Stimulated activated CD4-positive, alpha-beta T cell treated with anti-CD3 and anti-CD28 coated beads, Interleukin-15, amount 100 ng/mL, for 48 hours (primary cell): ENCODE measurements around the gene LCLAT1.
"Not testable (repeated sequence)": the region's sequence is repeated elsewhere in the genome, so short reads cannot be mapped to it uniquely, and the experiment has no call there.

Experiments
- DNase-seq, 2 donors: peaks; one replicate each; pipeline ENCODE4 v3.0.0-alpha.2; 2020; ENCODE audit warnings: low read depth in 2 of 2

LCLAT1 gene

DNA sequence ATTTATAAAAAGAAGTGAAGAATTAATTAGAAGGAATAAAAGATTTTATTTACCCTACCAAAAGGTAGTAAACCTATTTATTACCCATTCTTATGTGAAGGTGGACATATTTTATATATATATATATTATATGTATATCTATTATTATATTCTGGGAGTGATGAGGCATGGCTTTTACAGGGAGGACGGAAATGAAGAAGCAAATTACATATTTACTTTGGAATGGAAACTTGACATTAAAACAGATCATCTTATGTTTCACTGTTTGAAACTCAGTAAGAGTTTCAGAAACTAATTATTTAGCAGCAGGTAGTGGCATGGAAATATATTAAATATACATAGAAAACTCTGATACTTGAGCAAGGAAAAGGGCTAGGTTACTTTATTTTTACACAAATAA lies 143.4 kb downstream of the LCLAT1 start:
- no peak for DNase-seq

DNA sequence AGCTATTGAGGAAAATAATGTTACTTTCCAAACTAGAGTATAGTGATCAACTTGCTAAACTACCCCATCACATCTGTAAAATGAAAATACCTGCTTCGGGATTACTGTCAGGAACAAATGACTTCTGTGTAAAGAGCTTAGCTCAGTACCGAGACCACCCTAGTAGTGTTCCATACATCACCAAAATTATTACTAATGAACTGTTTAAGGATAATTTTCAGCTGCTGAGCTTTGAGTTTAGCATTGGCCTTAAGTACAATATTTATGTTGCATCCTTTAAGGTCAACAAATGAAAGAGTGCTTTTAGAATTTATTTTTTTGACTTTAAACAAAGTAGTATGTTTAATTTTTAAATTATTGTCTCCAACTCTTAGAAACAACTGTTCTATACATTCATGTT lies 144.1 kb downstream of the LCLAT1 start:
- no peak for DNase-seq

DNA sequence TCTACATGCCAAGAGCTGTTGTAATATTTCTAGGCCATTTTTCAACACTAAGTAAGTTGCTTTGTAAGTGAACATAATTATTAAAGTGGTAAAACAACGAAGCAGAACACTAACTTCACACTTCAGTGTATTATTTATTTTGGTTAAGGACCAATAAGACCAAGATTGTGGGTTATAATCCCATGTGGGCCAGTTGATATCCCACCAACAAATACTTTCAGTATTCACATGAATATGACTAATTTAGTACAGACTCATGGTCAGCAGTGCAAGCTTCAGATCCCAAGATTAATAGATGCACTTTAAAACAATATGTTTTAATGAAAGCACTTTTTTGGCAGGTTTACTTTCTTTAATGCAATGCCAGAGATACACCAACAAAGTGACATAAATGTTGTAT lies 154.3 kb downstream of the LCLAT1 start:
- DNase-seq, result no peak

- no peak for DNase-seq
These were observed 158.2 kb downstream of the LCLAT1 start for GRCh38 chr2:30605197-30605596.

GRCh38 chr2:30608643-30609042 lies 161.6 kb downstream of the LCLAT1 start:
- DNase-seq, result no peak

GRCh38 chr2:30611583-30611982 lies 164.5 kb downstream of the LCLAT1 start:
- no peak for DNase-seq

DNA sequence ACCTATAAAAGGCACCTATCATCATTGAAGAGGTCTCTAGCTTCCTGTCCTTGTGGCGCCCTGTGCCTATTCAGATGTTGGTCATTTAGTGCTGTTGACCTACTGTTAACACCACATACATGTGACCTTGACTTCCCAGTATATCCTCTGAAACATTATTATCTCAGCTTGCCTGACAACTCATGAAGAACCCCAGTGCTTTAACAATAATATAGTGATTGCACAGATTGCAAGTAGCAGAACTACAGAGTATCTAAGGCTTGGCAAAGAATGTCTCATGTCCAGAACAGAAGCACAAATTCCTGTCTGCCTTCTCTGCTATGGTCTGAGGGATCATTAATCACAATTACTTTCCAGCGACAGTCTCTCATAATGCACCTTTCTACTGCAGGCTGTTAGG lies 165.3 kb downstream of the LCLAT1 start:
- DNase-seq, result no peak

- DNase-seq, result no peak
These were observed 166.0 kb downstream of the LCLAT1 start for GRCh38 chr2:30613001-30613400.

GRCh38 chr2:30614227-30614626 lies 167.2 kb downstream of the LCLAT1 start:
- not testable (repeated sequence) for DNase-seq

GRCh38 chr2:30615926-30616325 lies 168.9 kb downstream of the LCLAT1 start:
- no peak for DNase-seq

- no peak for DNase-seq
These were observed 173.1 kb downstream of the LCLAT1 start for GRCh38 chr2:30620102-30620501.

GRCh38 chr2:30621836-30622235 lies 174.8 kb downstream of the LCLAT1 start:
- DNase-seq, result no peak

DNA sequence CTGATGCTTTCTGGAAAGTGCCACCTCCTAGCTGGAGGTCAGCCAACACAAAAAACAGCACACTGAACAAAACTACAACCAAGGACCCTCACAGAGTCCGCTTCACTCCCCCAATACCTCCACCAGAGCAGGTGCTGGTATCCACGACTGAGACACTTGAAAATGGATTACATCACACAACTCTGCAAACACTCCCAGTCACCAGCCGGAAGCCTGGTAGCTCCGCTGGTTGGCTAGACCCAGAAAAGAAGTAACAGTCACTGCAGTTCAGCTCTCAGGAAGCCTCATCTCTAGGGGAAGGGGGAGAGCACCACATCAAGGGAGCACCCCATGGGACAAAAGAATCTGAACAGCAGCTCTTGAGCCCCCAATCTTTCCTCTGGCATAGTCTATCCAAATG lies 175.4 kb downstream of the LCLAT1 start:
- DNase-seq, result no peak

DNA sequence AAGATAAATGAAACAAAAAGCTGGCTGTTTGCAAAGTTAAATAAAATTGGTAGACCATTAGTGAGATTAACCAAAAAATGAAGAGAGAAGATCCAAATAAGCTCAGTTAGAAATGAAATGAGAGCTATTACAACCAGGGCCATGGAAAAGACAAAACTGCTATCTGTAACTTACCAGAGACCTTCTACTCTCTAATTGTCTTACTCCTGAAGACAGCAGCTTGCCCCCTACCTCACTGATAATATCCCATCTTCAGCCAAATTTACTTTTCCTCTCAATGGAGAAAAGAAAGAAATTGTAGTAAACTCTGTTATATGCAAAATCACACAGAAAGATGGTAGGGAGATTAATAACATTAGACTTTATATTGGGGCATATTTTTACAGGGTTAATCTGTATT lies 178.2 kb downstream of the LCLAT1 start:
- DNase-seq, result no peak

- DNase-seq, result no peak
These were observed 178.7 kb downstream of the LCLAT1 start for GRCh38 chr2:30625701-30626100.

DNA sequence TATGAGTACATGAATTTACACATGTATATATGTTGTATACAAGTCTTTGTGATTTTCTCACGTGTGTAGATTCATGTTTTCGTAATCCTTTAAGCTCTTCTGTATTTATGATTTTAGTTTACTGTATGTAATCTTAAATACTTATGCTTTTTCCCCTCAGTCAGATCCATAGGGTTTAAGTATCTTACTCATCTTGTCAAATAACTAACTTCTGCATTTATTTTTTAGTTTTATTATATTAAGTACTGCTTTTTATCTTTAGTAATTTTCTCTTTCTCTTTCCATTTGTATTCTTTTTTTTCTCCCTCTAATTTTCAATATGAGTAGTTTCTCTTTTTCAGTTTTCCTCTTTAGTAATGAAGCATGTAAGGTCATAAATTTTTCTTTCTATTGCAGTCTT lies 179.4 kb downstream of the LCLAT1 start:
- DNase-seq, result no peak

- DNase-seq, result no peak
These were observed 180.1 kb downstream of the LCLAT1 start for GRCh38 chr2:30627151-30627550.

DNA sequence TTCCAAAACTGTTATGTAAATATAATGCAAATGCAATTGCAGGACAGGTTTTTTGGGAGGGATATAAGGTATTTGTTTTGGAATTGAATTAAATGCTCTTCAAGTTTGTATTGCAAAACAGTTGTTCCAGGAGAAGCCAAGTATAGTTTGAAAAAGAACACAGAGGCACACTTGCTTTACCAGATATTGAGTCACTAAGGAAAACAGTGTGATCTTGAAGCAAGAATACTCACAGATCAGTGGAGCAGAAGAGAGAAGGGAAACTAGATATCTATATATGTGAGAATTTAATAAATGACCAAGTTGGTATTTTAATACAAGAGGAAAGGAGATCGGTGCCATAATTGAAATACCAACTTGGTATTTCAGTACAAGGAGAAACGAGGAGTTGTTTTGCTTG lies 181.3 kb downstream of the LCLAT1 start:
- no peak for DNase-seq

DNA sequence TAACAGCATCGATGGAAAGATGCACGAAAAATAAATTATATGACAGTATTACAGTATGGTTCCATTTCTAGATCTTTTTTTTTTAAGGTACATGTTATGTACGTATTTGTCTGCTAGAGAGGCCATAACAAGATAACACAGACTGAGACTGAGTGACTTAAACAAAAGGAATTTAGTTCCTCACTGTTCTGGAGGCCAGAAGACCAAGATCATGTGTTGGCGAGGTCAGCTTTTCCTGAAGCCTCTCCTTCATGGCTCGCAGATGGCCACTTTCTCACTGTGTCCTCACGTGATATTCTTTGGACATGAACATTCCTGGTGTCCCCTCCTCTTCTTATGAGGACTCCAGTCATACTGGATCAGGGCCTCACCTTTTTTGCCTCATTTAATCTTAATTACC lies 182.8 kb downstream of the LCLAT1 start:
- DNase-seq, result no peak

- DNase-seq, result no peak
These were observed 184.1 kb downstream of the LCLAT1 start for GRCh38 chr2:30631051-30631671.

DNA sequence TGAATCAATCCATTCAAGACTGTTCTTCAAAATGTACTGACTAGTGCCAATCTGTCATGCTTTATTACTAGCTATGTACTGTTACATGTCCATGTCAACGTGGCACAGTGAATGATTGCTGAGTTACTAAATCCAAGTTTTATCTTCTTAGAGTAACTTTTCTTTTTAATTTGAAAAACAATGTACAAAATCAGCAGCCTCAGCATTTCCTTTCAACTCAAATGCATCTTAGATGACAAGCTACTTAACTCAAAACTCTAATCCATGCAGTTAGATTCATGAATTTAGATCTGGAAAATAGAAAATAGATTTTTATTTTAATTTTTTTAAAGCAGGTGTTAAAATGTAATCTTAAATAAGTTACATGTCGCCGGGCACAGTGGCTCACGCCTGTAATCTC lies 186.0 kb downstream of the LCLAT1 start:
- DNase-seq, result no peak

DNA sequence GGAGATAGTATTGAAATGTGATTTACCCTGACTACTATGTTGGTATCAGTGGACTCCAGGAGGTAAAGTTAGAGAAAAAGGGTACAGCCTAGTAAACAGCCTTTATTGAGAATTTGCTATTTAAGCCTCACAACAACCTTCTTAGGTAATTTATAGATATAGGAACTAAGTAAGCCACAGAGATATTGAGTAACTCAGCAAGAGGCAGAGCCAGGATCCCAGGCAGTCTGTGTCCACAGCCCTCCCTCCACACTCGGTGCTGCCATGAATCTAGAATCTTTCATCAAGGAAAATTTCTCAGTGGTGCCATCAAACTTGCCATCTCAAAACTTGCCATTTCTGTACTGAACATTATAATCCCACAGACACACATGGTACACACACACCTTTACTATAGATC lies 189.3 kb downstream of the LCLAT1 start:
- no peak for DNase-seq

DNA sequence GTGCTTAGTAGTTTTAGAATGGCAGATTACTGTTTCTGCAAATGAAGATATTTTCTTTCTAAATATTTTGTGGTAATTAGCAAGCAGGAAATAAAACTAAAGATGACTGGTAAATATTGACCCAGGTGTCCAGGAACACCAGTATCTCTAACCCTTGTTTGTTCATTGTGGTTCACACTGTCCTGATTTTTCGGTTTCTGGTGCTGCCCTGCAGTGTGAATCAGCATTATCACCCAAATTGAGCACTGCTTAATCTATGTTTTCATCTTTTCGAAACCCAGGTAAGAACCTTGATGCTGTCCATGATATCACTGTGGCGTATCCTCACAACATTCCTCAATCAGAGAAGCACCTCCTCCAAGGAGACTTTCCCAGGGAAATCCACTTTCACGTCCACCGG lies 192.8 kb downstream of the LCLAT1 start:
- DNase-seq, result no peak

GRCh38 chr2:30641765-30642345 lies 194.8 kb downstream of the LCLAT1 start:
- DNase-seq, result no peak
